Urinary bladder (tissue), 4 donors: ENCODE data around the gene SLC1A4. TPM values are rescaled to one million over a fixed set of nuclear protein-coding genes. Genes with fewer than 3 reads are reported as not detected.
"Not testable (repeated sequence)": the region's sequence is repeated elsewhere in the genome, so short reads cannot be mapped to it uniquely, and the experiment has no call there.

Experiments
- DNase-seq: peaks from one replicate; pipeline ENCODE4 v3.0.0-alpha.2; 2015; ENCODE audit errors: extremely low spot score
- H3K27ac ChIP-seq: one replicate; pipeline ENCODE4 v1.5.1; 2013; ENCODE audit warnings: low read depth, mild to moderate bottlenecking, moderate library complexity
- H3K36me3 ChIP-seq: one replicate; pipeline ENCODE4 v1.6.1; 2013; ENCODE audit warnings: mild to moderate bottlenecking, moderate library complexity; ENCODE audit not compliant: insufficient read depth
- H3K4me1 ChIP-seq: one replicate; pipeline ENCODE4 v1.6.1; 2013; ENCODE audit warnings: mild to moderate bottlenecking, moderate library complexity; ENCODE audit not compliant: insufficient read depth
- H3K4me3 ChIP-seq: one replicate; pipeline ENCODE4 v1.5.1; 2013; ENCODE audit warnings: low read depth, low read length
- WGBS: extraction: QIAGEN DNeasy Blood & Tissue Kit; methylation state at CpG from one replicate; pipeline ENCODE4 v1.1.7; 2013; 5-methylcytosine and 5-hydroxymethylcytosine counted together
- polyA plus RNA-seq: library from polyadenylated mRNA; stranded (reverse); fragments of 200-250 nt; gene quantifications from one replicate; pipeline ENCODE4 v1.2.3, GENCODE V29; 2013
- total RNA-seq: library from RNA; depleted of rRNA; stranded (reverse); fragments of >200 nt; gene quantifications from one replicate; pipeline ENCODE4 v1.2.3, GENCODE V29; 2014
- donor health status: healthy with polysubstance abuse.
- donor health status: healthy.

The SLC1A4 gene
- total and polyA plus RNA-seq, 2 donors, result 4.8 to 13.5 TPM

DNA sequence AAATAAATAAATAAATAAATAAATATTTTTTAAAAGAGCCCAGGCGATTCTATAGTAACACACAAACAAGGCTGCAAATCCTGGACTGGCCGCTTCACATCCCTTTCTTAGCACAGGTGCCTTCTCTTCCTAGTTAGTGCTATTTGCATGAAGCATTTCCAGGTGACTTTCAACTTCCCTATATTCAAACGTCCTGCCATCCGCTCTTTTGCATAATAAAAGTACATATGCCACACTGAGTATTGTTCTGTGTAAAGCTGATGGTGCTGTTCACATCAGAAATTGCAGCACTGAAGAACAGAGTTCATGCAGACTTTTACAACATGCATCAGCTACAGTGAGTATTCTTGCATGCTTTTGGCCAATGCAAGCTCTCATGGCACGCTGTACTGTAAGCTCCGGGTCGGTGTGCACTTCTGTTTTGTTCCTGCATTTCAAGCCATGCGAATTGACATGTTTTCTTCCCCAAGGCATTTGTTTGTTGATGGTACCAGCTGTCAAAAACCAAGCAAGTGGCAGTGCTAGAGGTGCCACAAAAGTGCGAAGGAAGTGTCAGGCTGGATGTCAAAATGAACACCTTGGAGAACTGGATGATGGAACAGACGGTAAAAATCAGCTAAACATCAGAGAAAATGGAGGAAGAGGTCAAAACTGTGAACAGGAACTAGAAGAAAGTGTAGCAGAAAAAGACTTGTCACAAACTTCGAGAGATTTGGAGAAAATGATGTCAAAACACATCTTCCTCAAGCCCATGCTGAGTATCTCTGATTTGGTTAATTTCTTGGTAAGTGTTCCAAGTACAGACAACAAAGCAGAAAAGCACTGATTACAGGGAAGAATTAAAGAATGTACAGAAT is 41.5 kb downstream of the SLC1A4 start:
- Histone ChIP-seq H3K27ac (no peak overlapping the region), H3K4me3 (no peak overlapping the region), H3K4me1 (peaks cover 2% of the 10 kb centered on the region), H3K36me3 (no peaks in the 10 kb centered on the region)
- WGBS, result 82% methylated on average over 11 of the region's 11 CpGs
- no peak for DNase-seq

DNA sequence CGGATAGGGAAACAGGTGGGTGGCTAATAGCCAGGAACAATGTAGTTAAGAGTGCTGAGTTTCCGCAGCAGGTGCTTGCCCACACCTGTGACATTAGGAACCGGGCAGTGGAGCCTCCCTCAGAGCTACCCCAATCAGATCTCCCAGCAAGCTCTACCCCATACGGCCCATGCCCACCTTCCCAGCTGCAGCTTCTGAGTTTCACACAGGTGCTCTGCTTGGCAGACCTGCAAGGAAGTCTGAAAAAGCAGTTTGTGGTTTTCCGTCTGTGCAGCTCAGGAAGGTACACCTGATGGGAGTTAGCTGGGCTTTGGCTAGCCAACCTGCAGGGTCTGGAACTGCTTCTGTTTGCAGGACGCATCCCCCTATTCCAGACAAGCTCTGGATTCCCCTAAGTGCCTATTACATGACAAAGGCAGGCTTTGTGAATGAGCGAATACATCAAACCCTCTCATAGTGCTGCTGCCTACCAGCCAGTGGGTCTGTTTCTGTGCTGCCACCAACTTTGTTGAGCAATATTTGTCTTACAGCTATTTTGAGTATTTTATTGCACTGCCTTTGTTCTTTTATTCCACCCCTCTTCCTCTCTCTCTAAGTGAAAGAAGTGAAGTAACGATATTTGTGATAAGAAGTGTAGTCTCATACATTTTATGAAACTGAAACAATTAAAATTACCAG is 42.3 kb downstream of the SLC1A4 start:
- H3K4me1 ChIP-seq, result peaks cover 2% of the 10 kb centered on the region
- 62% methylated on average over 8 of the region's 8 CpGs for WGBS
- H3K36me3 ChIP-seq, result no peaks in the 10 kb centered on the region
- no peak overlapping the region for H3K4me3 ChIP-seq
- no peak overlapping the region for H3K27ac ChIP-seq
- DNase-seq, result no peak

DNA sequence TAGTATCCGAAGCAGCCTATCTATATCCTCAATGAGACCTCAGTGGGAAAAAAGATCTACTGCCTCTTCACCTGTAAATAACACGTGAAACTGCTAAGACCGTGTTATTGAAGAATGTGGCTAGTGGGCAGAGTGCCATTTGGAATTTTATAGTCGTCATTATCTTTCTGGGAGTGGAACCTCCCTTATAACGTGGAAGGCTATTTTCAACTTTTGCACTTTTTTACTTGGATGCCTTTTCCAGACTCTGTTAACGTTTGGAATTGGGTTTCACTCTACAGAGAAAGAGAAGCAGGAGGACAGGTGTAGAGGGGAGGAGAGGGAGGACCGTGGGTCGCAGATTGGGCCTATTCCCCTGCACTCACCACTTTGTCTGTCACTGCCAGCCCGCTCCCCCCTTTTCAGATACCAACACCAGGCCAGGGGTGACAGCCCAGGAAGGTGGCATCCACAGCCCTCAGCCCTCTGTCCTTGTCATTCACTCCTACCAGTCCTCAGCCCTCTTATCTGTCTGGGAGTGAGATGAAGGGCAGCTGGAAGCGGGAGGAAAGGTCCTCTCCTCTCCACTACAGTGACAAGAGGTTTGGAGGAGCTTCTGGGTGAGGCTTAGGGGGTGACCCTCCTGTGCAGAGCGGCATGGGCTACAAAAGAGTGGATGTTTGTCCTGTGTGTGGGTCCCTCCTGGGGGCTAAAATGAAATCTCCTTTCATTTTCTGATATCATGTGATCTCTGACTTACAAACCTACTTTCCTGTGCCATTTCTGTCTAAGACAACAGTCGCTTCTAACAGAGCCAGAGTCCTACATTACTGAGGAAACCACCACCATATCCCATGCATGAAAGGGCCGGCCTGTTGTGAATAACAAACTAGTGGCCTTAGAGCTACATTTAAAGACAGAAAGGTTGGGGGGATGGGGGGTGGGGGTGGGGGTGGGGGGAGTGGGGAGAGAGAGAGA is 43.1 kb downstream of the SLC1A4 start:
- no peak overlapping the region for H3K27ac ChIP-seq
- H3K4me1 ChIP-seq, result peaks cover 2% of the 10 kb centered on the region
- H3K36me3 ChIP-seq, result no peaks in the 10 kb centered on the region
- DNase-seq, result no peak
- WGBS, result 60% methylated on average over 13 of the region's 13 CpGs
- no peak overlapping the region for H3K4me3 ChIP-seq

DNA sequence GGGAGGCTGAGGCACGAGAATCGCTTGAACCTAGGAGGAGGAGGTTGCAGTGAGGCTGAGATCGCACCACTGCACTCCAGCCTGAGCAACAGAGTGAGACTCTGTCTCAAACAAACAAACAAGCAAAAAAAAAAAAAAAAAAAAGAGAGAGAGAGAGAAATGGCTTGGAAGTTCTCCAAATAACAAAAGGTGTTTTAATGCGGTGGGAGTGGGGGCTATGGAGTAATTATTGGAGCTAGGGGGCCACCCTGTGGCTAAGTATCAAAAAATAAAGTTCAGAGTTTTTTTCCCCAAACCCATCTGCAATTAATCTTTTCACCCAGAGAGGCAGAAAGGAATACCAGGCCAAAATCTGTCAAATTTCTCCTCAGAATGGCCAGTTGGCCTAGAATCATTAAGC is 44.0 kb downstream of the SLC1A4 start:
- 85% methylated on average over 4 of the region's 4 CpGs for WGBS
- Histone ChIP-seq H3K4me3 (no peak overlapping the region), H3K4me1 (peaks cover 2% of the 10 kb centered on the region), H3K36me3 (no peaks in the 10 kb centered on the region), H3K27ac (no peak overlapping the region)
- no peak for DNase-seq

DNA sequence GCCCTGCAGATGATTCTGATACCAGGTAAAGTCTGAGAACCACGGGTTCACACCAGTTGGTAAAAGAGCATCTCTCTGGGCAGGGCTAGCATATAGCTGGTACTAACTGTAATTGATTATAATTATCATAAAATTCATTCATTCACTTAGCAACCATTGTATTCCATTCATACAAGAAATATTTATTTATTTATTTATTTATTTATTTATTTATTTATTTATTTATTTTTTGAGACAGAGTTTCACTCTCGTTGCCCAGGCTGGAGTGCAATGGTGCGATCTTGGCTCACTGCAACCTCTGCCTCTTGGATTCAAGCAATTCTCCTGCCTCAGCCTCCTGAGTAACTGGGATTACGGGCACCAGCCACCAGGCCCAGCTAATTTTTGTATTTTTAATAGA is 44.5 kb downstream of the SLC1A4 start:
- H3K27ac ChIP-seq, DNase-seq, H3K4me1 ChIP-seq, H3K36me3 ChIP-seq, H3K4me3 ChIP-seq: not testable (repeated sequence)
- 96% methylated on average over 4 of the region's 4 CpGs for WGBS

DNA sequence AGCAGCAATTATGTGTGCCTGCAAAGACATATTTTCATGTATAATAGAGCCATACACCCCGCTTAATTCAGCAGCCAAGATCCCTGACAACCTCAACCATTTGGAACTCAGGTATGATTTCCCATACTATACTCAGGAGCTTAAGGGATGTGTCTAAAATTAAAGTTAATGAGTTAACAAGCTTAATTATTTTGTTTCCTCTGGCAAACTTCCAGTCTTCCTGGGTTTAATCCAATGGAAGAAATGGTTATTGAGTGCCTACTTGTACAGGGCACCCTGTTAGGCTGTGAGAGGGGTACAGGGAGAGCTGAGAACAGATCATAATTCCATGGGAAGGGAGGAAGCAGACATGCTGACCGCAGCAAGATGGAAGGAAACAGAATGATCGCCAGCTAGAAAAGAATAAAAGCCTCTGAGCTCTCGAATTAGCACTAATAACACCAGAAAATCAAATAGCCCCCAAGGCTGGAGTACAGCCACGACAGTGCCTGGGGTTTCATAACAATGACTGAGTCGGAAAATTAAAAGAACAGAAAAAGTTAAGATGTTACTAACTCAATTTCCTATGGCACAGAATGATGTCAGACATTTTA is 46.2 kb downstream of the SLC1A4 start:
- Histone ChIP-seq H3K27ac (no peak overlapping the region), H3K4me3 (no peak overlapping the region), H3K36me3 (no peaks in the 10 kb centered on the region), H3K4me1 (peaks cover 2% of the 10 kb centered on the region)
- WGBS, result 78% methylated on average over 6 of the region's 6 CpGs
- no peak for DNase-seq

DNA sequence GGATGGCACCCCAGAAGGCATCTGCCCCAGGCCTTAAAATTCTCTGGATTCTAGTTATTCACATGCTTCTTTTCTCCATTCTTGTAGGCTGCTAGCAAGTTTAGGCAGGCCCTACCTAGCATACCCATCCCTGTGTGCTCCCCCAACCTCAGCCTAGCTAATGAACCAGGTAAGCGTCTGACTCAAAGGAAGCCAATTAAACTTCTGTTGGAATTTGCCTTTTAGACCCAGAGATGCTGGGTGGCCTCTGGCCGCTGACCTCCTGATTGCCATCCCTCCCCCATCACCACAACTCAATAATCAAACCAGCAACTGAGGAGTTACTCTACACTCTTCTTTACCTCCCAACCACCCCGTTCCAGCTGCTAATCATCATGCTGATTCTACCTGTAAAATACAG is 48.0 kb downstream of the SLC1A4 start:
- peaks cover 2% of the 10 kb centered on the region for H3K4me1 ChIP-seq
- no peak for DNase-seq
- 83% methylated on average over 3 of the region's 3 CpGs for WGBS

DNA sequence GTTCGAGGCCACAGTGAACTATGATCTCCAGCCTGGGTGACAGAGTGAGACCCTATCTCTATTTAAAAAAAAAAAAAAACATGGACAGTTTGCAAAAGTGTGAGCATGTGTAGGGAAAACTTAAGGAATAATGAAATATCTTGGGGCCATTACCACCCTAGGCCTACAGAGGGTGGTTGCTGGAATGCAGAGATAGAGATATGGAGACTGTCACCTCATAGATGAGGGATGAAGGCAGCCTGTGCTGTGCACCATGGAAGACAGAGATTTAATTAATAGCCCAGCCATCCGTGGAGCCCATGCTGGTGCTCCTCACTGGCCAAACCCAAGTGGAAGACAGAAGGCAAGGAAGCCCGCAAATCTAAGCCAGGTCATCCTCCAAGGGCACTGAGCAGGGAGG is 50.4 kb downstream of the SLC1A4 start:
- DNase-seq, result no peak

More for the DNA sequence above, 48.0 kb downstream of the SLC1A4 start:
- no peak overlapping the region for H3K27ac ChIP-seq
- H3K4me3 ChIP-seq, result no peak overlapping the region
- no peaks in the 10 kb centered on the region for H3K36me3 ChIP-seq

DNA sequence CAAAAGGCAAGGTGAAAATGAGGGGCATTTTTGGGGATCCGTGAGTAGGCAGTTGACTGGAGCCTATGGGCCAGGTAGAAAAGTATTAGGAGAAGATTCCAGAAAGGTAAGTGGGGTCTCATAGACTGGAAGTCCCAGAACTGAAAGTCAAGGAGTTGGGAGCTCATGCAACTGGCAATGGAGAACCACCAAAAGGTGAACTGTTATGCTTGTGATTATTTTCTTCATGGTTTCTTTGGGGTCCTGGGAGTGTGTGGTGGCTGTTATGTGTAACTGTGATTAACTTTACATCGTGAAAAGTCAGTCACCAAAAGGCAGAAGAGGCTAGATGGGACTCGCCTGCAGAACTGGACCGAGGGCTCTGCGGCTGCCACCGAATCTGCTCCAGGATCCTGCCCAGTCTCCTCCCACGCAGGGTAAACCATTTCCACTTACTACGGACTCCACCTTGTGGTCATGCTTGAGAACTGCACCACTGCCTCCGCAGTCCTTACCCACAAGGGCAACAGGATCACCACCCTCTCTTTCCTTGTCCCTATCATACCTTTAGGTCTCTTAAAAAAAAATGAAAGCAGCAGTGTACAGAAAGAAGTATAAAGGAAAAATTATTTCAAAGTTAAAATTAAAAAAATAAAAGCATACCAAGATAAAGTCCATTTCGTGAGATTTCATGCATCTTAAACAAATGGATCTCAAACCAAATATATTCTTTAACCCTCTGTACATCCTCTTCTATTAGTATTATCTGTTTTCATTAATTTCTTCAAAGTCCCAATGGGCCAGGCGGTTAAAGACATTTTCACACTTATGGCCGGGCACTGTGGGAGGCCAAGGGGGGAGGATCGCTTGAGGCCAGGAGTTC is 51.4 kb downstream of the SLC1A4 start:
- Histone ChIP-seq H3K4me1 (no peaks in the 10 kb centered on the region), H3K4me3 (no peak overlapping the region), H3K27ac (no peak overlapping the region), H3K36me3 (no peaks in the 10 kb centered on the region)
- DNase-seq, result no peak
- 30% methylated on average over 13 of the region's 13 CpGs for WGBS

More for the DNA sequence above, 50.4 kb downstream of the SLC1A4 start:
- WGBS, result 89% methylated on average over 3 of the region's 3 CpGs
- Histone ChIP-seq H3K4me3 (no peak overlapping the region), H3K27ac (no peak overlapping the region), H3K36me3 (no peaks in the 10 kb centered on the region), H3K4me1 (no peaks in the 10 kb centered on the region)

DNA sequence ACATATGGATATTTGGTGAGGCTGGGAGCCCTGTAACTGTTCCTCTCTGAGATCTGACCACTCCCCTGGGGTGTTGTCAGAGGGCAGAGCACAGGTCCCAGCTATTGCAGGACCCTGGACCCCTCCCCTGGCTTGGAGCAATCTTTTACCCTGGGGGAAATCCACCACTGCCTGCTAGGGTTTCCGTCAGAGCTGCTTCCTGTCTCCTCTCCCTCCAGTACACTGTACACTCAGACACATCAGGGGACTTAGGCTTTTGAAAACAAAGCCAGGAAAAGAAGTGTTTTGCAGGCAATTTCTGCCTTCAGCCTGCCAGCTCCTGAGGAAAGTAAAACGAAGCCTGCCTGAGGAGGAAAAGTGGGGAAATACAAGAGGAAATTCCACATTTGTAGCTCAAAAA is 53.8 kb downstream of the SLC1A4 start:
- DNase-seq, result no peak
- H3K36me3 ChIP-seq, result no peaks in the 10 kb centered on the region
- no peak overlapping the region for H3K27ac ChIP-seq
- 63% methylated on average over 2 of the region's 2 CpGs for WGBS
- H3K4me1 ChIP-seq, result no peaks in the 10 kb centered on the region
- no peak overlapping the region for H3K4me3 ChIP-seq

DNA sequence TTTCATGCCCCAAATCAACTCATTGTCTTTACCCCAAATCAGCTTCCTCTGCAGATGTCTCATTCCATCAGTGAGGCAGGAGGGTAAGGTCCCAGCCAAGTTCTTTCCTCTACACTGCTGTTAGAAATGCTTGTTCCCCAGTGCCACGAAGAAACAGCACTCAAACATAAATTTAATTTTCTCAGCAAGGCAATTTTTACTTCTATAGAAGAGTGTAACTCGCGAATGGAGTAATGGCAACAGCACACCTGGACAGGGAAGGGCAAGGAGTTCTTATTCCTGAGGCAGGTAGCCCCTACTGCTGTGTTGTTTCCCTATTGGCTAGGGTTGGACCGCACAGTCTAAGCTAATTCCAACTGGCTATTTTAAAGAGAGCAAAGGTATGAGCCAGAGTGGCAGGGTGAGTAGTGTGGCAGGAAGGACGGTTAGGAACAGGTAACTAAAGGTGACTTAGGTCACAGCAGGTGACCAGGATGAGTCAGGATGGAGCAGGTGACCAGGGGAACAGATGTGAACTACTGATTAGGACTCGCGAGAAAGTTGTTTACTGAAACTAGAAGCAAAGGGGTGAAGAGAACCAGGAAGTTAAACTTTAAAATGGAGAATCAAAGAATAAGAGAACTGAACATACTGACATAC is 55.0 kb downstream of the SLC1A4 start:
- H3K27ac ChIP-seq, result no peak overlapping the region
- WGBS, result 90% methylated on average over 7 of the region's 7 CpGs
- H3K4me1 ChIP-seq, result no peaks in the 10 kb centered on the region
- no peaks in the 10 kb centered on the region for H3K36me3 ChIP-seq
- DNase-seq, result no peak
- H3K4me3 ChIP-seq, result no peak overlapping the region

DNA sequence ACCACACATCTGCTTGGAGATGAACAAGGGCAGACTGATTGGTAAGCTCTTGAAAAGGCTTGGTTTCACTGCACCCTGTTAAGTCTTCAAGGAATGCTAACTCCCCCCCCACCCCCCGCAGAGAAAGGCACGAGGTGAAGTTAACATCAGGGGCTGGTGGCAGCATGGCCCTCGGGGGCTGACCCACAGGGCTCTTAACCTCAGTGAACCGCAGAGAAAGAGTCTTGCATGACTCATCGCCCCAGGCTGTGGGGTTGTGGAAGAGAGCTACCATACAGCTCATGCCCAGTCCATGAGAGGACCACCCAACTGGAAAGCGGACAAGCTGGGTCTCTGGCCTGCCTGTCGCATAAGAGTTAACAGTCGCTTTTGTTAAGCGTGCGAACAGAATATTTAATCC is 56.5 kb downstream of the SLC1A4 start:
- Histone ChIP-seq H3K27ac (no peak overlapping the region), H3K4me1 (no peaks in the 10 kb centered on the region), H3K36me3 (no peaks in the 10 kb centered on the region), H3K4me3 (no peak overlapping the region)
- no peak for DNase-seq
- WGBS, result 48% methylated on average over 10 of the region's 10 CpGs
